Measurements from ENCODE around the gene SLC4A1AP. TPM values are rescaled to one million over a fixed set of nuclear protein-coding genes. Genes with fewer than 3 reads are reported as not detected.

SLC4A1AP gene
- total and polyA plus RNA-seq, 9 of the 15 experiments (the other 6 are each of a cell fraction or from before 2014, with no cell fraction given): 8.1 to 40.5 (median 35.3) TPM

GRCh38 chr2:27741673-27742072 is 78.0 kb downstream of the SLC4A1AP start (continued):
- no peak for TF ChIP-seq HNRNPK (IDR thresholded peaks at IDR 0.05; ENCODE audit: low read depth, low read length, poor library complexity, severe bottlenecking)
- TF ChIP-seq MEIS2 (IDR thresholded peaks at IDR 0.05; ENCODE audit: partially characterized antibody): peak; percentile 76
- no peak for TF ChIP-seq ZBTB34 (CRISPR knock-in tag; IDR thresholded peaks at IDR 0.05)
- no peak for TF ChIP-seq GTF2E2 (tag; IDR thresholded peaks at IDR 0.05)
- TF ChIP-seq HIVEP1 (CRISPR knock-in tag; IDR thresholded peaks at IDR 0.05): no peak
- TF ChIP-seq ATF7 (IDR thresholded peaks at IDR 0.05): no peak

- Histone ChIP-seq H3K9me3 (replicated peaks; ENCODE audit: control insufficient read depth, insufficient read depth, low read depth, low read length) (no peaks in the 10 kb centered on the region), H3K4me3 (no peak overlapping the region), H3K9ac (ENCODE audit: insufficient read depth in 1 of 2, low read depth in 2 of 2, low read length in 2 of 2) (no peak overlapping the region), H2AFZ (ENCODE audit: low read depth, low read length) (no peak overlapping the region), H4K20me1 (replicated peaks; ENCODE audit: control insufficient read depth, insufficient read depth, low read length) (no peaks in the 10 kb centered on the region), H3K79me2 (ENCODE audit: control insufficient read depth, insufficient read depth, low read length) (no peaks in the 10 kb centered on the region), H3K27ac (ENCODE audit: extremely low read depth, low read depth, low read length) (no peak overlapping the region), H3K4me1 (replicated peaks in 1 of 2; ENCODE audit: control insufficient read depth in 2 of 2, insufficient read depth in 2 of 2, low read length in 2 of 2) (no peaks in the 10 kb centered on the region; a peak in 1 of 5 replicates), H3K27me3 (ENCODE audit: control insufficient read depth in 2 of 2, insufficient read depth in 2 of 2, low read length in 2 of 2) (peaks cover 5 to 11% of the 10 kb centered on the region in 2 experiments; a peak in 3 of 5 replicates), H3K9me1 (ENCODE audit: control insufficient read depth, insufficient read depth, low read length) (no peaks in the 10 kb centered on the region), H3K36me3 (ENCODE audit: control insufficient read depth, insufficient read depth, low read length) (no peaks in the 10 kb centered on the region), H3K4me2 (ENCODE audit: insufficient read depth, low read length) (no peak overlapping the region)
- BruUV-seq (replicated peaks): no TSS peak
- CTCF ChIA-PET (ENCODE audit: low intra/inter-chr PET ratio): interaction anchor here (0.6 kb wide), 1 partner anchor 343 kb away, joined by 7 read pairs; no protein-coding TSS in a partner anchor
- in situ Hi-C loops (cut with MboI): no loop called here
- POLR2A ChIA-PET: interaction anchor here (0.8 to 1.4 kb wide), 3 partner anchors 9 to 95 kb away, joined by 3 read pairs; no protein-coding TSS in a partner anchor
- WGBS (ENCODE audit: insufficient coverage, low coverage, missing lambda C conversion rate): 38% methylated on average over 6 of the region's 9 CpGs
- no peak for FAIRE-seq
- no peak for DNase-seq (ENCODE audit: extremely low read depth in 1 of 4, low spot score in 3 of 4)
- no peak for ATAC-seq
- intact Hi-C loops (cut with micrococcal nuclease): no loop called here
- TF ChIP-seq, protein P1, sequence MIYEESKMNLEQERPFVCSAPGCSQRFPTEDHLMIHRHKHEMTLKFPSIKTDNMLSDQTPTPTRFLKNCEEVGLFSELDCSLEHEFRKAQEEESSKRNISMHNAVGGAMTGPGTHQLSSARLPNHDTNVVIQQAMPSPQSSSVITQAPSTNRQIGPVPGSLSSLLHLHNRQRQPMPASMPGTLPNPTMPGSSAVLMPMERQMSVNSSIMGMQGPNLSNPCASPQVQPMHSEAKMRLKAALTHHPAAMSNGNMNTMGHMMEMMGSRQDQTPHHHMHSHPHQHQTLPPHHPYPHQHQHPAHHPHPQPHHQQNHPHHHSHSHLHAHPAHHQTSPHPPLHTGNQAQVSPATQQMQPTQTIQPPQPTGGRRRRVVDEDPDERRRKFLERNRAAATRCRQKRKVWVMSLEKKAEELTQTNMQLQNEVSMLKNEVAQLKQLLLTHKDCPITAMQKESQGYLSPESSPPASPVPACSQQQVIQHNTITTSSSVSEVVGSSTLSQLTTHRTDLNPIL (CRISPR knock-in tag; IDR thresholded peaks at IDR 0.05): no peak
- TF ChIP-seq ZNF707 (CRISPR knock-in tag; conservative IDR thresholded peaks at IDR 0.05): no peak
- no peak for TF ChIP-seq ZNF584 (CRISPR knock-in tag; IDR thresholded peaks at IDR 0.05; ENCODE audit: low read depth)
- no peak for TF ChIP-seq ARNT (IDR thresholded peaks at IDR 0.05)
- TF ChIP-seq, protein P2, sequence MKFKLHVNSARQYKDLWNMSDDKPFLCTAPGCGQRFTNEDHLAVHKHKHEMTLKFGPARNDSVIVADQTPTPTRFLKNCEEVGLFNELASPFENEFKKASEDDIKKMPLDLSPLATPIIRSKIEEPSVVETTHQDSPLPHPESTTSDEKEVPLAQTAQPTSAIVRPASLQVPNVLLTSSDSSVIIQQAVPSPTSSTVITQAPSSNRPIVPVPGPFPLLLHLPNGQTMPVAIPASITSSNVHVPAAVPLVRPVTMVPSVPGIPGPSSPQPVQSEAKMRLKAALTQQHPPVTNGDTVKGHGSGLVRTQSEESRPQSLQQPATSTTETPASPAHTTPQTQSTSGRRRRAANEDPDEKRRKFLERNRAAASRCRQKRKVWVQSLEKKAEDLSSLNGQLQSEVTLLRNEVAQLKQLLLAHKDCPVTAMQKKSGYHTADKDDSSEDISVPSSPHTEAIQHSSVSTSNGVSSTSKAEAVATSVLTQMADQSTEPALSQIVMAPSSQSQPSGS (CRISPR knock-in tag; IDR thresholded peaks at IDR 0.05): no peak
- no peak for TF ChIP-seq HMGXB4 (CRISPR knock-in tag; IDR thresholded peaks at IDR 0.05)
- TF ChIP-seq, protein P3, sequence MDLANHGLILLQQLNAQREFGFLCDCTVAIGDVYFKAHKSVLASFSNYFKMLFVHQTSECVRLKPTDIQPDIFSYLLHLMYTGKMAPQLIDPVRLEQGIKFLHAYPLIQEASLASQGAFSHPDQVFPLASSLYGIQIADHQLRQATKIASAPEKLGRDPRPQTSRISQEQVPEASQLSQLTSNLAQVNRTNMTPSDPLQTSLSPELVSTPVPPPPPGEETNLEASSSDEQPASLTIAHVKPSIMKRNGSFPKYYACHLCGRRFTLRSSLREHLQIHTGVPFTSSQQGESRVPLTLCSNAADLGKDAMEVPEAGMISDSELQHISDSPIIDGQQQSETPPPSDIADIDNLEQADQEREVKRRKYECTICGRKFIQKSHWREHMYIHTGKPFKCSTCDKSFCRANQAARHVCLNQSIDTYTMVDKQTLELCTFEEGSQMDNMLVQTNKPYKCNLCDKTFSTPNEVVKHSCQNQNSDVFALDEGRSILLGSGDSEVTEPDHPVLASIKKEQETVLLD (IDR thresholded peaks at IDR 0.05): no peak
- TF ChIP-seq KDM5B (IDR thresholded peaks at IDR 0.05; ENCODE audit: insufficient replicate concordance, low read depth, low read length): no peak
Measured at GRCh38 chr2:27742571-27742970, 78.9 kb downstream of the SLC4A1AP start.
